SHP77 treated with DMSO at 0.1 percent for 48 hours (cell line): ENCODE data around the gene ZBTB16.

ENCODE experiments used
- DNase-seq: peaks from one replicate; lab custom pipeline; 2025; lab: John Stamatoyannopoulos, UW

ZBTB16 gene

DNA sequence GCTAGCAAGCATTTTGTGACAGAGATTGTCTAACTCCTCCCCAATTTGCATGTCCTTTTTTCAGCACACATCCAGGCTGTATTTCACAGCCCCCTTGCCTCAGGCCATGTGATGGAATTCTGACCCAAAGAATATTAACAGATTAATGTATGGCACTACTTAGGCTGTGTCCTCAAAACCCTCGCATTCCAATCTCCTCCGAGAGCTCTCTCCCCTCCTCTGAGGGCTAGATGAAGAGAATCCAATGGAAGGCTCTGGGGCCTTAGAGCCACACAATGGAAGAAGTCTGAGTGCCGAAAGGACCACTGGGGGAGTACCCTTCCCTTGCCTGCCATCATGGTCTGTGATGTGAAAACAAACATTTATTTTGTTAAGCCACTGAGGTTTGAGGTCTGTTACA lies 223.0 kb downstream of the ZBTB16 start:
- no peak for DNase-seq

DNA sequence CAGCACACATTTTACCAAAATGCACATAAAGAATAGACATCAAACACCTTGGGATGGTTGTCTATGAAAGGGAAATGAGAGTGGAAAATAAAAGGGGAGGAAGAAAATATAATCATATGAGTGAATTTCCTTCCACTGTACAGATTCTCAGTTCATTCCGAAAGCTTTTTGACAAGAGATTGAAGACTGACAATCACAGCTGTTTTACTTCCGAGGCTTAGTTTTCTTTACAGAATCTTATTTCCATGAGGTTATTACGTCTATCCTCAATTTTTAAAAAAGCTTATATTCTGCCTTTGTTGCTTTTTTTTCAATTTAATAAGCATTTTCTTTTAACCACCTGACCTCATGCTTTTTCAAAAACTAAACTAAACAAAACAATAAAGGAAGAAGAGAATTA lies 223.9 kb downstream of the ZBTB16 start:
- no peak for DNase-seq

DNA sequence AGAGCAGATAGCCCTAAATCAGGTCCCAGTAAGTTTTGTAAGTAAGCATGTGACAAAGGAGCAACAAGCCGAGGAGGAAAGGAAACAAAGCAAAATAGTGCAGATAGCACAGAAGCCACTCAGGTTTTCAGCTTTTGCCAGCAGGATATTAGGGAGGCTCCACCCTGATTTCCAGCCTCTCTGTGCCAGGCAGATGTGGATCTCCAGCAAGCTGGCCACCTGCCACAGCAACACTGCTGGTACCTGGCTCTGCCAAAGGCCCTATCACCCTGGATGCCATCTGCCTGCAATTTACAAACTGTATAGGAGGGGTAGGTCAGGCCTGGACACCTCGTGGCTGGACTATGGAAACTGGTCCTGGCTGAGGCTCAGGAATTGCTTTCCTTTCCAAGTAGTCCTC lies 224.5 kb downstream of the ZBTB16 start:
- peak; percentile 75 for DNase-seq

DNA sequence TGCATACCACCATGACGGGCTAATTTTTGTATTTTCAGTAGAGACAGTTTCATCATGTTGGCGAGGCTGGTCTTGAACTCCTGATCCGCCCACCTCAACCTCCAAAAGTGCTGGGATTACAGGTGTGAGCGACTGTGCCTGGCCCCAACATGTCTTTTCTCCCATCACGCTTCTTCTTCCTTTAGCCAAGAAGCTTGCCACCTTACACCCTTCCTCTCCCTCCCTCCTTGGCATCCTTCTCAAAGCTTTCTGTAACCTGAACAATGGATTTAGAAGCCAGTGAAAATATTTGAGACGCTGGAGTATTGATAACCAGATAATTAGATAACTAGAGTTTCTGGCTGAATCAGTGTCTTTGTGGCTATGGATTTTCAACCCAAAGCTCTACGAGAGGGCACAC lies 225.4 kb downstream of the ZBTB16 start:
- no peak for DNase-seq

DNA sequence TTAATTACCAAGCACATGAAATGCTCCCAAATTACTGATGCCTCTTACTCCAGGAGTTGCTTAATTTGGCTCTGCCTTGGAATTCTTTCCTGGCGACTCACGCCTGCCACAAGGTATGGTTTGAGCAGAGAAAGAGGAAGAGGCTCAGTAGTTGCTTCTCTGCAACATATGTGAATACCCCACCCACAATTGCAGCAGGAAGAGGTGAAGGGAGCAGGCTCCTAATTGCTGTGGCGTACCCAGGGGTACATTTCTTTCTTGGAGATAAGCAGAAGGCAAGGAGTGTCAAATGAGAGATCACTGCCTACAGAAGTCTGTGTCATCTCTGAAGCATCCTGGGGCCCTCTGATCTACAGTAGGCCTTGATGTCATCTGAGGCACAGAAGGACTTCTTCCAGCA lies 226.1 kb downstream of the ZBTB16 start:
- DNase-seq, result no peak

DNA sequence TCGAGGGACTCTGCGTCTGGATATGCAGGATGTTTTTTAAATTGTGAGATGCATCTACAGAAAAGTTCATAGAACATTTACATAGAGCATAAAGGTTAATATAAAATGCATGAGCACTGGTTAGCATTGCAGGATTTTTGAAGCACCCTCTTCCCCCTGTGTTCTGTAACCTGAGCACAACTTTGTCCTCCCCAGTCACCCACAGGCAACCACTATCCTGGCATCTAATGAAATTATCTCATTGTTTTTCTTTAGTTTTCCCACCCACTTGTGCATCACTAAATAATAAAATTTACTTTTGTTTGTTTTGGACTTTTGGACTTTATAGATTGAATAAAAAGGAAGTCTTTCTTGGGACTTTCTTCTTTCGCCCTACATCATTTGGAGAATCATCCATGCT lies 226.7 kb downstream of the ZBTB16 start:
- no peak for DNase-seq

DNA sequence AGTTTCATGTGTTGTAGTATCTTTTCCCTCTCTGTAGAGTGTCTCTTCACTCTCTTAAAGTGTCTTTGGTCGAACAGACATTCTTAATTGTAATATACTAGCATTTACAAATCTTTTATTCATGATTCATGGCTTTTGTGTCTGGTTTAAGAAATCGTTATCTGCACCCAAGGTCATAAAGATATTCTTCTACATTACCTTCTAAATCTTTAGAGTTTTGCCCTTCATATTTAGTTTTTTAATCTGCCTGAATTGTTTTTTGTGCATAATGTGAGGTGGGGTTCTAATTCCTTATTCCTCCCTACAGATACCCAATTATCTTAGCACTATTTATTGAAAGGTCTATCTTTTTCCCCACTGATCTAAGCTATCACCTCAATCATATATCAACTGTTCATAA lies 227.6 kb downstream of the ZBTB16 start:
- DNase-seq, result no peak

DNA sequence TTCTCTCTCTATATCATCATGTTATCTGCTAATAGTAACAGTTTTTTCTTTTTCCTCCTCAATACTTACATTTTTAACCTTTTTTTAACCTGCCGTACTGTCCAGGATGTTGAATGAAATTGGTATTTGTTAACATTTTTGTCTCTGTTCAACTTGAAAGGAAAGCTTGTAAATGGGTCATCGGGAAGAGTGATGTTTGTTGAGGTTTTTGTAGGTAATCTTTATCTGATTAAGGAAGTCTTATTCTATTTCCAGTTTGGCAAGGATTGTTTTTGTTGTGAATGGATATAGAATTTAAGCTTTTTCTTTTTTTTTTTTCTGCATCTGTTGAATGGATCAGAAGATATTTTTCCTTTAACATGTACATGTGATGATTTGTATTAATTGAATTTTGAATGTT lies 228.6 kb downstream of the ZBTB16 start:
- DNase-seq, result no peak

DNA sequence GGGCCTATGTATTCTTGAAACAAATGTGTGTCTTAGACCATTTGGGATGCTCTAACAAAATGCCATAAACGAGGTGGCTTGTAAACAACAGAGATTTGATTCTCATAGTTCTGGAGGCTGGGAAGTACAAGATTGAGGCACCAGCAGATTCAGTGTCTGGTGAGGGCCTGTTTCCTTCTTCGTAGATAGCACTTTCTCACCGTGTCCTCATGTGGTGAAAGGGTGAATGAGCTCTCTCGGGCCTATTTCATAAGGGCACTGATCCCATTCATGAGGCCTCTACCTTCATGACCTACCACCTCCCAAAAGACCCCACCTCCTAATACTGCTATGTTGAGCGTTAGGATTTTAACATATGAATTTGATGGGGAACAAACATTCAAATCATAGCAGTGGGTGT lies 230.3 kb downstream of the ZBTB16 start:
- no peak for DNase-seq

DNA sequence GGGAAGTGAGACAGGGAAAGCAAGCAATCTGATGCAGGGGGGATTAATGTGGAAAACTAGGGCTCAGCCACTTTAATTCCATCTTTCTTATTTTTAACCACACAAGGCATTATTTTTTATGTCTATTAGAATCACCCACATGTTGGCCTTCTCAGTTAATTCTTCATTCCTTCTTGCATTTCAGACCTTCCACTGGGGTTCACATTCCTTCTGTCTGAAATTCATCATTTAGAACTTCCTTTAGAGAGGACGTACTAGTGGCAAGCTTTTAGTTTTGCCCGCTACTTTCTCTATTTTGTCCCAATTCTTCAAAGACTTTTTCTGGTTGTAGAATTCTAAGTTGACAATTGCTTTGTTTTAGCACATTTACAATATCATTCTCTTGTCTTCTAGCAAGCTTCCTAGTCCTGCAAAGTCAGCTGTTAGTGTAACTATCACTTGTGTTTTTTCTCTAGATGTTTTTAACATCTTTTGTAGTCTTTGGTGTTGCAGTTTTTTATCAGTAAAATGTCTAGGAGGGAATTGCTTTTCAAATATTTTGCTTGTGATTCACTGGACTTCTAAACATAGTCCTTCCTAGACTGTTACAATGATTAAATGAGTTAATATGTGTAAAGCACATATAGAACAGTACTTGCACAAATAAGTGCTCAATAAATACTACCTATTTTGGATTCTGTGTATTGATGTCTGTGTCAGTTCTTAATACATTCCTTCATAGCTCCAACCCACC lies 231.2 kb downstream of the ZBTB16 start:
- DNase-seq, result no peak

DNA sequence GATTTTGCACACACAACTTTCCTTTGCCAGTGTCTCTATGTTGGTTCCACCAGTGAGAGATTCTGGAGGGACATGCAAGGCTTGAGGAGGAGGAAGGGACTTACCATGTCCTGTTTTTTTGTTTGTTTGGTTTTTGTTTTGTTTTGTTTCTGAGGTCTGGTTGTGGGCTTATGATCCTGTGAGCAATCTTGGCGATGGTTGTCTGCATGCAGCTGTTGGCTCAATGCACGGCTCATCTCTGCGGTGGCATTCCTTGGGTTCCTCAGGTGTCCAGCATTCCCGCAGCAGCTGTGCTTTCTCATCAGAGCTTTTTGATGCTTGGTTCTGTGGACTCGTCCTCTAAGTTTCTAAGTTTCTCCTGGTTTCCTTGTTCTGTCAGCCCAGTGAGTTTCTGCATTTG lies 231.9 kb downstream of the ZBTB16 start:
- DNase-seq, result no peak

DNA sequence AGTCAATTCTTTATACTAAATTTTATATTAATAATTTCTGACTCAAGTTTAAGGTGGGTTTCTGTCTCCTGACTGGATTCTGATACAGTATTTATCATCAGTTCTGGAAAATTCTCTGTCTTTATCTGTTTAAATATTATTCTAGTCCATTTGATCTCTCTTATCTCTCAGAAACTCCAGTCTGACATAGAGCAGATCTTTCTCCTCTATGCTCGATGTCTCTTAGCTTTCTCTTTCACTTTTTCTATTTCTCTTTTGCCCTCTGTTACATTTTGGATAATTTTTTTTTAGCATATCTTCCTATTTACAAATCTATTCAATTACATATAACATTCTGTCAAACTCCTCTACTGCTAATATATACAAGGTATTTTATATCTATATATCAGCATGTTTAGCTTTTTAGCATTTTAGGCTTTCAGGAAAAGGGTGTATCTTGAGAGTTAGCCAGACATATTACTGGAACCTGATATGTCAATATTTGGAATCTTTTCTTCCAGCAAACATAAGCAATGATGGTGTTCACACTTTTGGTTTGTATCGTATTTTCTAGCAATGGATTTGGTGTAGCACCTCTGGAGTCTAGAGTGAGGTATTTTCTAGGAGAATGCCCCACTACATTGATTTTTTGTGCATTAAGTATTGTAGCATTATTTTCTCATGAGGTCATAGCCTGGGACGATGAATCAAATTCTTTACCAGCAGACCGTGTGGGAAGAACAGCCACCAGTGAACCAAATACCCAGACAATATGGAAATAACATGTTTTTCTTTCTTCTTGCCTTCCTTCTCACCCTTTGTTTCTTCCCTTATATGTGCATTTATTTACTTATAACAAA lies 232.6 kb downstream of the ZBTB16 start:
- no peak for DNase-seq

DNA sequence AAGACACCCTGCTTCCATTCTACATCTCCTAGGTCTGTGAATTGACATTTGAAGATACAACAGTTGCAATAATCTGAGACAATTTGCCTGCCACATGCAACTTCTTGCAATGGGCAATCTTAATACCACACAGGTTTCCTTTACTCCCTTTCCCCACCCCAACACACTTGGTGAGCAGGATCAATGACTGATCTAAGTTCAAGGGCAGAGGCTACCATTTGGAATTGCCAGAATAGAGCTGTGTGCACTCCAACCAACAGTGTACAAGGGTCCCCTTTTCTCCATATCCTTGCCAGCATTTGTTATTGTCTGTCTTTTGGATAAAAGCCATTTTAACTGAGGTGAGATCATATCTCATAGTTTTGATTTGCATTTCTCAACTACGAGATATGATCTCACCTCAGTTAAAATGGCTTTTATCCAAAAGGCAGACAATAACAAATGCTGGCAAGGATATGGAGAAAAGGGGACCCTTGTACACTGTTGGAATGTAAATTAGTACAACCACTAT lies 233.7 kb downstream of the ZBTB16 start:
- DNase-seq, result no peak

DNA sequence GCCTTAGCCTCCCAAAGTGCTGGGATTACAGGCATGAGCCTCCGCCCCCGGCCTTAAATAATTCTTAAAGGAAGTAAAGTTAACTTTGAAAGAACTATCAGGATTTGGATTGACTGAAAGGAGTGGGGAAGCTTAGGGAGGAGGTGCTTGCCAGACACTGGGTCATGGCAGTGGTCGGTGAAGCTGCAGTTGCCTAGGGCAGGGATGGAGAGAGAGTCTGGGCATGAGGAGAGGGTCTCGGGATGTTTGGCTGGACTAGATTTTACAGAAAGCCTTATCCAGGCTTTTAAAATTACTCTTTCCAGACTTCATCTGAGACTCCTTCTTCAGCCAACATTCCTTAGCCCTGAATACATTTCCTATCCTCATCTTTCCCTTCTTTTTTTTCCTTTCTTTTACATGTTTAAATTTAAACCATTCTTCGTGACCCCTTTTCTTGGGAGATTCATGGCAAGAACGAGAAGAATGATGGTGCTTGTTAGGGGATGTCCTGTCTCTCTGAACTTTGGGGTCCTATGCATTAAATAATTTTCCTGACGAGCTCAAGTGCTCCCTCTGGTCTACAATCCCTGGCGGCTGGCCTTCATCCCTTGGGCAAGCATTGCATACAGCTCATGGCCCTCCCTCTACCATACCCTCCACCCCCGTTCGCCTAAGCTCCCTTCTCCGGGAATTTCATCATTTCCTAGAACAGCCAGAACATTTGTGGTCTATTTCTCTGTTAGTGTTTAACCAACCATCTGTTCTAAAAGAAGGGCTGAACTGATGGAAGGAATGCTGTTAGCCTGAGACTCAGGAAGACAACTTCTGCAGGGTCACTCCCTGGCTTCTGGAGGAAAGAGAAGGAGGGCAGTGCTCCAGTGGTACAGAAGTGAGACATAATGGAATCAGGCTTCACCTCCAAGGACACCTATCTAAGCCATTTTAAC lies 236.4 kb downstream of the ZBTB16 start, which contains the start of gene NNMT:
Gene NNMT (plus strand): TSS at position 724 of the 929 bp plus-strand sequence. CDS start 158 bp downstream, at position 882.
- peak; percentile 61 for DNase-seq

DNA sequence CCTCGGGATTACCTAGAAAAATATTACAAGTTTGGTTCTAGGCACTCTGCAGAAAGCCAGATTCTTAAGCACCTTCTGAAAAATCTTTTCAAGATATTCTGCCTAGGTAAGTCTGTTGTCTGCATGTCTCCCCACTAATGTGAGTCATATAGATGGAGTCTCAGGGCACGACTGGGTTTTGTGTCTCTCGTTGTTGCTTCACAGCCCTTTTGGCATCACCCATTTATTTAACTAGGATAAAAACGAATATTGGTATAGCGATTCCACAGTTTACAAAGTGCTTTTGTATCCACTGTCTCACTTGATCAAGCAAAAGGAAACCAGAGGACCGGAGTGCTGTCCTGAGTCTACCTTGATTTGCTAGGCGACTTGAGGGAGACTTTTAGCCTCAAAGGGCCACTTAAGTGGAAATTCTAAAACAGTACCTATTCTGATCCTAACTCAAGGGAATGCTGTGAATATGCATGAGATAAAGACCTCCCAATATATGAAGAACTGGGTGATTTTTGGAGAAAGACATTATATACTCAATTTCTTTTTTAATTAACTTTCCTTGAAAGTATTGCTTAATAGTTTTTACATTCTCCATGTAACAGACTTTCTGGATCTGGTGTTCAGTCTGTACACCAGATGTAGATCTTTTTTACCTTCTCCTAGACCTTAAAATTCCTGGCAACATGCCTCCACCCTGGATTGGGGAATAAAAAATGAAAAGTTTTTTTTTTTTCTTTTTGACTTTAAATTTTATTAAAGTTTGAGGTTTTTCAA lies 237.3 kb downstream of the ZBTB16 start:
- no peak for DNase-seq

DNA sequence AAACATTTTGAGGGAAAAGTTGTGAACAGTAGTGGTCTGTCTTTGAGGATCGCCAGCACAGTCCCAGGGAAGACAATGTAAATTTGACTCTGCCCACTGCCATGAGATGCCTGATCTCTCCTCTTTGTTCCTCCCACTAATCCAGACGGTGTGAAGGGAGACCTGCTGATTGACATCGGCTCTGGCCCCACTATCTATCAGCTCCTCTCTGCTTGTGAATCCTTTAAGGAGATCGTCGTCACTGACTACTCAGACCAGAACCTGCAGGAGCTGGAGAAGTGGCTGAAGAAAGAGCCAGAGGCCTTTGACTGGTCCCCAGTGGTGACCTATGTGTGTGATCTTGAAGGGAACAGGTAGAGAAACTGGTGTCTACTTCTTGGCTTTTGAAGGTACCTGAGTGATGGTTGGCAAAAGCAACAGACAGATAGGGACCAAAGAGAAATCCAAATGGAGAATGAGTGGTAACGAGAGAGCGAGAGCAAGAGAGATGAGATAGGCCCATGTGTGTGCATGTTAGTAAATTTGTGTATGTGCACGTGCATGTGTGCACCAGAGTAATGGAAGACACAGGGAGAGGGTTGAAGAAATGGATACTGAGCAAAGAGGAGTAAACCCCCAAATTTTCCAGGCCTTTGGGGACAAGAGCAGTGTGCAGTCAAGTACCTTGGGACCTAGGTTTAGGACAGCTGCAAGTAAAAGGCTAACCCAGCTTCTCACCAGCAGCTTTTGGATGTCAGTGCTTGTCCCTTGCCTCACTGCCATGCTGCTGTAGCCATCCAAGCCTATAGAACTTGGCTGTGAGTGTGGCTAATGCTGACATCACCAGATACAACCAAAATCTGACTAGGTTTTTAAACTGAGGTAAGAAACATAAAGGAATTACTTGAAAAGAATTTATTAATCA lies 238.5 kb downstream of the ZBTB16 start:
- no peak for DNase-seq

DNA sequence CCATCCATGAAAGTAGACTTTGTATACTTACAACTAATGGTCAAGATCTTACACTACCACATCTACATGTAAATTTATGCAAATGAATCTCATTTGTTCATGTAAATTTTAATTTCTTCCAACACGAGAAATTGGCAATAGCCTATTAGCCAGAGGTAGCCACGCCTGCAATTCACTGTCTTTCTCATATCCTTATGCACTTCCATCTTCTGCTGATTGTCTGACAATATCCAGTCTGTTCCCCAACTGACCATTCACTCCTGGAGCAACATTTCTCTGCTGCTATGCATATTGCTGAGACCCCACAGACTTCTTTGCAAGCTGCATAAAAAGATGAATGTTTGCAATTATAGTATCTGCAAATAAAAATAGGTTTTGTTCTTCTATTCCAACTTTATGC lies 239.2 kb downstream of the ZBTB16 start:
- no peak for DNase-seq
